Measurements from ENCODE around the gene CLTRN.
"Not testable (repeated sequence)": the region's sequence is repeated elsewhere in the genome, so short reads cannot be mapped to it uniquely, and the experiment has no call there.

Gene CLTRN, protein sequence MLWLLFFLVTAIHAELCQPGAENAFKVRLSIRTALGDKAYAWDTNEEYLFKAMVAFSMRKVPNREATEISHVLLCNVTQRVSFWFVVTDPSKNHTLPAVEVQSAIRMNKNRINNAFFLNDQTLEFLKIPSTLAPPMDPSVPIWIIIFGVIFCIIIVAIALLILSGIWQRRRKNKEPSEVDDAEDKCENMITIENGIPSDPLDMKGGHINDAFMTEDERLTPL

DNA sequence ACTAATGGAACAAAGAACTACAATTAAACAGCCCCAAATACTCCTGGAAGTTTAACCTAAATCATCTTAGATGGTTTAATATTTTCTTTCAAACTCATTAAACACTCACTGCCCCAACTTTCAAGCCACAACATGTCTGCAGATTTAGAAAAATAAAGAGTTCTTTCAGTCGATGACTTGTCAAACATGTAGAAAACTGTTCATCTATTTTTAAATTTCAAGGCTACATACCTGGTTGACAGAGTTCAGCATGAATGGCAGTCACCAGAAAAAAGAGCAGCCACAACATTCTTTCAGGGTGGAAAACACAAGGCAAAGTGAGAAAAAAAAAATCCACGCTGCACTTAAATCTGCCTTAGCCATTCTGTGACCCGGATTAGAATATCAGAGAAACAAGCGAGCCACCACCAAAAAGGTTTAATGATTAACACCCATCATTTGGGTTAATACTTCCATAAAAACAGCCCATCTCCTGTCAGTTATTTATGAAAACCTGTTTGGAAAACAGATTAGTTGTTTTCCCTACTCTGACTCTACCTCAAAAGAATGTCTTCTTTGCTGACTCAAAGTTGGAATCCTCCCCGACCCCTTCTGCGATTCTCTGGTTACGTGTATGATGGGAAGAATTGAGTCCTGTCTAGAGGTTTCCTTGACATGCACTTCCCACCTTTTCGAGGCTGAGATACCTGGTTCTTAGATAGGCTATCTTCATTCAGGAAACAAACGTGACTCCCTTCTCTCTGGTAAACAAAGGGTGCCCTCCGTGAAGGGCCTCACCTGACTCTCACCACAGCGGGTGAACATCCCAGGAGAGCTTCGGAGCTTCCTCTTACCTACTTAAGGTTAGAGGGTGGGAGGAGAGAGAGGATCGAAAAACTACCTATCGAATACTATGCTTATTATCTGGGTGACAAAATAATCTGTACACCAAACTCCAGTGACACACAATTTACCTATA is at the start of gene CLTRN:
Gene CLTRN (minus strand): TSS at position 319 of the 958 bp plus-strand sequence. CDS start 30 bp downstream, at position 289.
- DNase-seq (ENCODE audit: low read depth): no peak

- not testable (repeated sequence) for DNase-seq (ENCODE audit: low read depth)
These were observed 39.7 kb upstream of the CLTRN start for GRCh38 chrX:15704273-15704672.

DNA sequence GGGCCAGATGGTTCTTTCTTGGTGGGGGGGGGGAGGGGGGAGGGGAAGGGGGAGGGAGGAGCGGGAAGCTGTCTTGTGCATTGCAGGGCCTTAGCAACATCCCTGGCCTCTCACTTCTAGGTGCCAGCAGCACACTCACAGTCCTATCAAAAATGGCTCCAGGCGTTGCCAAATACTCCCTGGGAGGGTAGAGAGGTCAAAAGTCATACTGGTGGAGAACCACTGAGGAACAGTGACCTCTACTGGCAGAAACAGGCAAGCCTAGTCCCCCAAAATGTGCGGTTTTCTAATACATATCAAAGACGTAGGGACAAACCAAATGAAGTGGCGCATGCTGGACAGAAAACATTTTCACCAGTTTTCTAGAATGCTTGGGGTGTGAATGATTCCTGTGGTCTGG is 39.2 kb upstream of the CLTRN start:
- not testable (repeated sequence) for DNase-seq (ENCODE audit: low read depth)

DNA sequence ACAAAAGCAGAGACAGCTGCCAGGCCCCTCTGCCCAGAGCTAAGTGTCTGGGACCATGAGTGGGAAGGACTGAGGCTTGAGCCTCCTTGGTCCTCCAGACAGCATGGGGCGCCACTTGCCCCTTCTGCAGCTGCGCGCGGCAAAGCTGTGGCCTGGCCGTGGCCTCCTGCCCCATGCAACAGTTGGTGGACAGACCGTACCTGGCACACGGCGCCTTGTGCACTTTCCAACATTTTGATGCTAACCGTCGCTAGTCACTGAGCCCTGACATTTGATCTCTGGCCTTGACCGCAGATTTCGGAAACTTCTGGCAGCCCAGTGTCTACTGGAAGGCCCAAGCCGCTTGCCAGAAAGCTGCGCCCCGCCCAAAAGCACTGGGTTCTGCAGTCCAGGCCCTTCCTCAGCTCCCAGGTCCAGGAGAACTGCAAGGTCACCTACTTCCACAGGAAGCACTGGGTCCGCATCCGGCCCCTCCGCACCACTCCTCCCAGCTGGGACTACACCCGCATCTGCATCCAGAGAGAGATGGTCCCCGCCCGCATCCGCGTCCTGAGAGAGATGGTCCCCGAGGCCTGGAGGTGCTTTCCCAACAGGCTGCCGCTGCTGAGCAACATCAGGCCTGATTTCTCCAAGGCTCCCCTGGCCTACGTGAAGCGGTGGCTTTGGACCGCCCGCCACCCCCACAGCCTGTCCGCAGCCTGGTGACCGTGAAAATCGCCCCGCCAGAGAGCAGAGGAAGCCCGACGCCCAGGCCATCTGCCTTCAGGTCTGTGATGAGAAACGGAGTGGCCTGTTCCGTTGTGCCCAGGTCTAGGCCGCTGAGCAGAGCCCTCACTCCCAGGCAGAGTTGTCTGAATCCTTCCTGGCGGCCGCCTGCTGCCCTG is 38.1 kb upstream of the CLTRN start:
- DNase-seq (ENCODE audit: low read depth): no peak

- no peak for DNase-seq (ENCODE audit: low read depth)
These were observed 31.9 kb upstream of the CLTRN start for GRCh38 chrX:15696516-15696915.

- DNase-seq (ENCODE audit: low read depth): no peak
These were observed 30.4 kb upstream of the CLTRN start for GRCh38 chrX:15694941-15695451.

GRCh38 chrX:15686818-15687685 is 22.4 kb upstream of the CLTRN start:
- no peak for DNase-seq (ENCODE audit: low read depth)

GRCh38 chrX:15683193-15683592 is 18.6 kb upstream of the CLTRN start:
- no peak for DNase-seq (ENCODE audit: low read depth)

DNA sequence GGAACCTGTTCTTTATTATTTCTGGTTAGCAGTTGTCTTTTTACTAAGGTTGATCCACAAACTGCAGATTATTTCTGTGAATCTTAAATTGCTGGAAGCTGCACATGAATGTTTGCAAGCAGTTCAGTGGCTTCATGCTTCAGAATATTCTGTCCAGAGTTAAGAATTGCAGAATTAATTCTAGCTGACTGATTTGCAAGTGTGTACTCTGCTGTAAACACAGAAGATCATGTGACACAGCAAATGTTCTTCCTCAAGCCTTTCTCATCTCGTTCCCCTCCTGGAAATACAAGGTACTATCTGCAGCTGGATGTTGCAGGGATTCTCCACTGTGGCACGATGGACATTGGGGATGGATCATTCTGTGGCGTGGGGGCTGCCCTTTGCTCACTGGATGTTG is 16.8 kb upstream of the CLTRN start:
- DNase-seq (ENCODE audit: low read depth): no peak

- no peak for DNase-seq (ENCODE audit: low read depth)
These were observed 15.8 kb upstream of the CLTRN start for GRCh38 chrX:15680401-15680800.

DNA sequence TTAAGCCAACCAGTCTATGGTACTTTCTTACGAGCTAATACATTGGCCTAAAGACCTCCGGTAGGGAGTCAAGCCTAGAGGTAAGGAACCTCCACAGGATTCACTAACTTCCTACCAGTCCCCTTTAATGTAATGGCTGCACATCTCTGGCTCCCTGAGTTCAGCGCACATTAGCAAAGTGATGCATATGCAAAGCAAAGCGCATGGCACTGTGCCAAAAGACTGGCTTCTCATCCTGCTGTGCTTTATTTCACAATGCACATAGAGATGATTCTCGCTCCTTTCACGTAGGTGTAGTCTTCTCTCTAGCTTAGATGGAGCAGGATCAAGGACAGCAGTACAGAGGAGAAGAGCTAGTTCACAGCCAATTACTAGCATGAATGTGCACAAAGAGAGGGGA is 14.6 kb upstream of the CLTRN start:
- no peak for DNase-seq (ENCODE audit: low read depth)

- no peak for DNase-seq (ENCODE audit: low read depth)
These were observed 13.7 kb upstream of the CLTRN start for GRCh38 chrX:15678339-15678738.

DNA sequence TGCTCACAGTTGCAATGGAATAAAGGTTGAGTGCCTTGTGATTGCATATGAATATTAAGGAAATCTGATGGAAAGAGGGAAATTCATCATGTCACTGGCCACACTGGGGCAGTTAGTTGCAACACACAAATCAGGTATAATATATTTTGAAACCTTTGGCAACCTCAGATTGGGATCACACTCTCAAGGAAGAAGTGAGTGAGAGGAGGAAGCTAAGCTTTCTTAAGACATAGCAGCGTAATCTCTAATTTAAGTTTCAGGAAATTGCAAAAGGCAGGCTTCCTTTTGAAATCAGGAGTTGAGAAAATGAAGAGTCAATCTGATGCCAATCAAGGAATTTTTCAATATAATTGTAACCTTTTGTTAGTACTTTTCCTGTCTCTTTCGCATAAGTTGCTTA is 12.3 kb upstream of the CLTRN start:
- DNase-seq (ENCODE audit: low read depth): no peak

GRCh38 chrX:15675490-15675921 is 10.9 kb upstream of the CLTRN start:
- DNase-seq (ENCODE audit: low read depth): no peak

DNA sequence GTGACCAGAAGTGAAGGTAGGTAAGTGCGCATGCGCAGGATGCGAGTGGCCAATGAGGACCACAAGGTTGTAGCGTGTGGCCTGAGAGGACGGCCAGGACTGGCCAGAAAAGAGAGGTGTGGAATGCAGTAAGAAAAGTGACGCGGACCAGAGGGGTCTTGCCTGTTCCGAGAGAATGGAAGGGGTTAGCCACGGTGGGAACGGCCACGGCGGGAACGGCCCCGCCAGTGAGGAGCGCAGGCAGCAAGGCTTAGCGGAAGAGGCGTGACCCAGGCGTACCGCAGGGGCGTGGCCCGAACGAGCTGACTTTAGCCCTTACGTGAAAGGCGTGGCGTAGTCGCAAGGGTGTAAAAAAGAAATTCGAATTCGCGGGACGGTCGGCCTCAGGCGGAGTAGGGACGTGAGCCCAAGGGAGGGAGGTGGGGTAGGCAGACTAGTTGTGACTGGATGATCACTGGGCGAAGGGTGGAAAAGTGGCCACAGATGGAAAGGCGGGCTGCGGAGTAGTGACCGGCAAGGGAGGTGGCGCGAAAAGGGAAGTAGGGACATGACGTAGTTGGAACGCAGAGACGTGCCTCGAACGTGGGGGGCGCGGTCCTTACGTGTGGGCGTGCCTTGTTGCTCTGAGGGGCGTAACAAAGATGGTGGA is 10.4 kb upstream of the CLTRN start:
- peak; percentile 87 for DNase-seq (ENCODE audit: low read depth)

DNA sequence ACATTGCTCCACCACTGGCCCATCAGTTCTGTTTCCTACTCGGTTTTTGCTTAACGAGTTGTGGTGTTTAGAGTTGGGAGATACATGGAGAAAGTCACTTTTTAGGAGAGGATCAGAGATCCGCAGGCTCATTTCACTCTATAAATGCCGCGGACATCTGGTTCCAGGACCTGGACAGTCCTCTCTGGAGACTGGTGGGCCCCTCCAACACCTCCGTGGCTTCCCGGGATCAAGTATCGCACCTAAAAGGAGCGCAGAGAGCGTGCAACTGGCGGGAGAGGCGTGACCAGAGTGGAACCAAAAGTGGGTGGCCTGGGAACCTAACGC is 9.9 kb upstream of the CLTRN start:
- DNase-seq (ENCODE audit: low read depth): no peak

DNA sequence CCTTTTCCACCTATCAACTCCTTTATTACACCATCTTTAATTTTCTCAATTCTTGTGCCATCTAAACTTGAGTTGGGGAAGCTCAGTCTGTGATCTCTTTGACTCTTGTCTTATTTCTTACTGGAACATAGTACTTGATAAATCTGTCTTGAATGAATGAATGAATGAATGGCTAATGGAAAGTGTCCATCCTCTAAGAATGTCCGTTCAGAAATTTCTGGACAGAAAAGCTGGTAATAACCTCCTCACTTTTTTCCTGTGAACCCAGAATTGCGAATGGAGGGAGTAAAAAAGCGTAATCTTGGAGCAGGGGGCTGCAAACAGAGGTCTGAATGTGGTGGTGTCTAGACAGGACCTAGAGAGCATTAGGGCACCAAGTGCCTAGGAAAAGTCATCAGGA is 9.4 kb upstream of the CLTRN start:
- DNase-seq (ENCODE audit: low read depth): no peak

GRCh38 chrX:15672881-15673280 is 8.3 kb upstream of the CLTRN start:
- no peak for DNase-seq (ENCODE audit: low read depth)

DNA sequence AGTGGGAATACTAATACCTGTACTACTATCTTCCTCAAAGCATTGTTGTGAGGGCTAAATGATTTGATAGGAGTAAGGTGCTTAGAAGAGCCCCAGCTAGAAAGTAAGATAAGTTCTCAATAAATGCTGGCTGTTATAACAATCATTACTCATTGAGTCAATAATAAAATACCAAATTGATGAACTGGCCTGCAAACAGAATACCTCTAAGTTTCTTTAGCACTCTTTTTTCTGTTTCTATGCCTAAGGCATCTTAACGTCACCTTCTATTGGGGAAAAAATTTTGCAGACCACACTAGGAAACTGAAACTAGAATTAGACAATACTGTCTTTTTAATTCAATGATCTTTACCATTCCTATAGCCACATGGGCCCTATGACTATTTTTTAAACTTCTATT is 1.2 kb downstream of the CLTRN start:
- no peak for DNase-seq (ENCODE audit: low read depth)

GRCh38 chrX:15654804-15655203 is 9.8 kb downstream of the CLTRN start:
- not testable (repeated sequence) for DNase-seq (ENCODE audit: low read depth)

DNA sequence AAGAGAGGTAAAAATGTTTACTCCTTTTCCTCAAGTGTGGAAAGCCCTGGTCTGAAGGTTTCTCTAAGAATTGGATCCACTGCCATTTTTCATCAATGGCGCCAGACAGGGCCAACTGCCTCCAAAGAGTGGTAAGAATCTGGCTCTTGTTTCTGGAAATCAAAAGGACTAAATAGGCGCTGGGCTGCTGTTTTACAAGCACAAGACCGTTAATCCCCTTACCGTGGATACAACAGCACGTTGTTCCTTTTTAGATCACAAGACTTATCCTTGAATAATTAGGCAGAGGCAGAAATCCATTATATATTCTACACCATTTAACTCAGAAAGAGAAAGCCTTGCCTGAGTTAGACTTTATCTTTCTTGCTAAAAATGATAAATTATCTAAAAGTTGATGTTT is 10.6 kb downstream of the CLTRN start:
- DNase-seq (ENCODE audit: low read depth): no peak

All from GM04503 (cell line).